ENCODE measurements around the gene KDM8.

DNA sequence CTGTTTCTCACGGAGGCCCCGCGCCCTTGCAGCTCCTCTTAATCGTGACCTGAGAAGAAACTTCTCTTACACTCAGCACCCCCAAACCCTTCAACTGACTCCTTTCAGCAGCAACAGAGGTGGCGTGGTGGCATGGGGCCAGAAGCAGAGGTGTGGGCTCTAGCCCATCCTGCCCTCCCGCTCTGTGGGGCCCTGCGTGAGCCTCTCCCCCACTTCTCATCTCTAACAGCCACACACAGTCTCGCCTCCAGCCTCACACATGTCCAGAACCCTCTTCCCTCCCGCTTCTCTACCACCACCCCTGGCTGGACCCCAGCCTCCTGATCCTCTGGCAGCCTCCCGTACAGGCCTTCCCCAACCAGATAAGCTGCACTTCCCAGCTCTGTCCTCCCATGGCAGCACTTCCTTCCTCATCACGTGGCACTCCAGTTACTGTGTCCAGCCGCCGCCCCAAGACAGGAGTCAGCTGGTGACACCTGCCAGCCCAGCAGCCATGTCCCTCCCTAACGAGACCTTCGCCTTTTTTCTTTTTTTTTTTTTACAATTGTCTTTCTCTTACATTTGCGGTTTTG, 34.8 kb downstream of the KDM8 start:
- TF ChIP-seq GATA3 (IDR thresholded peaks at IDR 0.05; ENCODE audit: low read depth, low read length) = no peak
- no peak for TF ChIP-seq GATA2 (IDR thresholded peaks at IDR 0.05; ENCODE audit: low read depth, low read length)

Data from SH-SY5Y (cell line).